MG63 (cell line): ENCODE results near the gene KLRK1. TPM values are rescaled to one million over a fixed set of nuclear protein-coding genes. Genes with fewer than 3 reads are reported as not detected.
"Not testable (repeated sequence)": the region's sequence is repeated elsewhere in the genome, so short reads cannot be mapped to it uniquely, and the experiment has no call there.

Experiments used
- DNase-seq: peaks from one replicate; pipeline ENCODE4 v3.0.0-alpha.2; 2020
- H3K27me3 ChIP-seq: fragments of 250-450 bp; sonication (Bioruptor Pico); 2 replicates; pipeline ENCODE4 v1.5.1; 2020; ENCODE audit warnings: mild to moderate bottlenecking, moderate library complexity
- H3K36me3 ChIP-seq: fragments of 250-450 bp; sonication (Bioruptor Pico); 2 replicates; pipeline ENCODE4 v1.5.1; 2020; ENCODE audit warnings: mild to moderate bottlenecking, moderate library complexity
- H3K4me3 ChIP-seq: fragments of 250-450 bp; sonication (Bioruptor Pico); 2 replicates; pipeline ENCODE4 v1.5.1; 2020; ENCODE audit warnings: mild to moderate bottlenecking, moderate library complexity
- H3K9me3 ChIP-seq: fragments of 250-450 bp; sonication (Bioruptor Pico); 2 replicates; pipeline ENCODE4 v1.5.1; 2020; ENCODE audit warnings: mild to moderate bottlenecking, moderate library complexity
- total RNA-seq: library from RNA; depleted of rRNA; stranded (reverse); fragments of >200 nt; shearing (Covaris generic); gene quantifications from 2 replicates; pipeline ENCODE4 v1.2.3, GENCODE V29; 2014; ENCODE audit warnings: low replicate concordance; rRNA removed

Gene KLRK1
- total RNA-seq, 1 experiment from 2014 or later, result not detected

DNA sequence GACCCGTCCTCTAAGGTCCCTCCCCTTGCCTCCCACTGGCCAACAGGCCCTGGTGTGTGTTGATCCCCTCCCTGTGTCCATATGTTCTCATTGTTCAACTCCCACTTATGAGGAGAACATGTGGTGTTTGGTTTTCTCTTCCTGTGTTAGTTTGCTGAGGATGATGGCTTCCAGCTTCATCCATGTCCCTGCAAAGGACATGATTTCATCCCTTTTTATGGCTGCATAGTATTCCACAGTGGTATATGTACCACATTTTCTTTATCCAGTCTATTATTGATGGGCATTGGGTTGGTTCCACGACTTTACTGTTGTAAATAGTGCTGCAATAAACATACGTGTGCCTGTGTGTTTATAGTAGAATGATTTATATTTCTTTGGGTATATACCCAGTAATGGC, 38.4 kb downstream of the KLRK1 start:
- not testable (repeated sequence) for DNase-seq, H3K27me3 ChIP-seq, H3K9me3 ChIP-seq, H3K4me3 ChIP-seq, H3K36me3 ChIP-seq

GRCh38 chr12:10341892-10342509, 47.8 kb downstream of the KLRK1 start:
- Histone ChIP-seq H3K27me3 (no peaks in the 10 kb centered on the region), H3K9me3 (no peaks in the 10 kb centered on the region; the same call in 1 of the 2 replicates), H3K36me3 (no peaks in the 10 kb centered on the region), H3K4me3 (no peak overlapping the region)
- no peak for DNase-seq

- not testable (repeated sequence) for DNase-seq, H3K36me3 ChIP-seq, H3K27me3 ChIP-seq, H3K4me3 ChIP-seq, H3K9me3 ChIP-seq
Observed at GRCh38 chr12:10340946-10341345, 48.9 kb downstream of the KLRK1 start.

- H3K9me3 ChIP-seq, result no peaks in the 10 kb centered on the region; the same call in 1 of the 2 replicates
- no peaks in the 10 kb centered on the region for H3K27me3 ChIP-seq
- H3K4me3 ChIP-seq, result no peak overlapping the region
- no peaks in the 10 kb centered on the region for H3K36me3 ChIP-seq
- peak; percentile 75 for DNase-seq
Observed at GRCh38 chr12:10339053-10339840, 50.6 kb downstream of the KLRK1 start.

GRCh38 chr12:10338470-10338869, 51.4 kb downstream of the KLRK1 start:
- H3K36me3 ChIP-seq, H3K9me3 ChIP-seq, H3K4me3 ChIP-seq, DNase-seq, H3K27me3 ChIP-seq: not testable (repeated sequence)

DNA sequence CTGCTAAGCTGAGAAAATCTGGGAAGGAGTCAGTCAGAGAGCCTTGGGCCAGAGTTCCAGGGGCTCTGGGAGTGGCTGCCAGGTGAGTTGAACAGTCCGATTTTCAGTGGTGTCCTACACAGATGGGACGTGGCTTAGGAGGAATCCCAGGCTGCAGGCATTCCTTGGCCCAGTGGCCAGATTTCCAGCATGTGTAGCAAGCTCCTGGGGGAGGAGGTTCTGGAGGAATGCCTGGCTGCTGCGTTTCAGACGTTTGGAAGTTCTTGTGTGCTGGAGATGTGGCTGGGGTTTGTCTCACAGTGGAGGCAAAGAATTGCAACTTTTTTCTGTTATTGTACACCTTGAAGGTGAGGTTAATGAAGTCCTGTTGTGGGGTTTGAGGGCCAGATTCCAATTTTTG, 53.6 kb downstream of the KLRK1 start:
- DNase-seq, H3K9me3 ChIP-seq, H3K27me3 ChIP-seq, H3K4me3 ChIP-seq, H3K36me3 ChIP-seq: not testable (repeated sequence)

GRCh38 chr12:10331642-10332239, 58.1 kb downstream of the KLRK1 start:
- H3K27me3 ChIP-seq, result no peaks in the 10 kb centered on the region
- DNase-seq, result no peak
- H3K9me3 ChIP-seq, result no peaks in the 10 kb centered on the region
- H3K36me3 ChIP-seq, result no peaks in the 10 kb centered on the region
- H3K4me3 ChIP-seq, result no peak overlapping the region

- H3K9me3 ChIP-seq, H3K36me3 ChIP-seq, H3K27me3 ChIP-seq, H3K4me3 ChIP-seq, DNase-seq: not testable (repeated sequence)
Observed at GRCh38 chr12:10328691-10329090, 61.1 kb downstream of the KLRK1 start.

Other genes with a start within 250 kb of the KLRK1 start
- 8.6 and 15.3 TPM in 2 replicates for gene OLR1, start 217.9 kb downstream of the KLRK1 start, total RNA-seq
- not detected in 2 replicates for gene TMEM52B, start 211.0 kb downstream of the KLRK1 start, total RNA-seq
- gene GABARAPL1, start 177.2 kb downstream of the KLRK1 start, total RNA-seq, result 29.2 and 29.7 TPM in 2 replicates
- not detected in 2 replicates for gene KLRD1, start 82.2 kb downstream of the KLRK1 start, total RNA-seq
- gene KLRC4, start 19.7 kb upstream of the KLRK1 start, total RNA-seq, result not detected in 2 replicates
- gene KLRC3, start 30.6 kb upstream of the KLRK1 start, total RNA-seq, result not detected in 2 replicates
- gene KLRC2, start 46.0 kb upstream of the KLRK1 start, total RNA-seq, result not detected in 2 replicates
- not detected in 2 replicates for gene KLRC1, start 63.3 kb upstream of the KLRK1 start, total RNA-seq
- gene EIF2S3B, start 115.8 kb upstream of the KLRK1 start, total RNA-seq, result 1.8 and 4.8 TPM in 2 replicates
- gene MAGOHB, start 223.6 kb upstream of the KLRK1 start, total RNA-seq, result 39.7 and 42.7 TPM in 2 replicates